Measurements from ENCODE around the gene PRKAR2B. TPM values are rescaled to one million over a fixed set of nuclear protein-coding genes. Genes with fewer than 3 reads are reported as not detected.
"Not testable (repeated sequence)": the region's sequence is repeated elsewhere in the genome, so short reads cannot be mapped to it uniquely, and the experiment has no call there.

Gene PRKAR2B
- total RNA-seq, 4 donors from 2014 or later = 89.5 to 127 (median 102) TPM

DNA sequence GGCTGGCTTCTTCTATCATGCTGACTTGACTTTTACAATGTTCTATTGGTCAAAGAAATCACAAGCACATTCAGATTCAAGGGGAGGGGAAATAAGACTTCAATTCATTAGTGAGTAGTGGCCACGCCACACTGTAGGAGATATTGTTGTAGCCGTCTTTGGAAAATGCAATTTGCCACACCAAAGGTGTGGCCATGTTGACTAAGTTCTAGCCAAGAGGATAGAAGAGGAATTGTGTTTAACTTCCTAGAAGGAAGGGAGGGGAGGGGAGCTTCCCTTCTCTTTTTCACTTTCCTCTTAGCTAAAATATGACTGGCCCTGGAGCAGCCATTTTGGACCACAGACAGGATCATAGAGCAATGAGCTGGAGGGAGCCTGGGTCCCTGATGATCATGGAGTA lies 3.4 kb upstream of the PRKAR2B start:
- H3K9me3 ChIP-seq = no peaks in the 10 kb centered on the region
- 84% methylated on average over 2 of the region's 2 CpGs for WGBS
- H3K36me3 ChIP-seq = no peaks in the 10 kb centered on the region
- no peak overlapping the region for H3K4me3 ChIP-seq
- no peak overlapping the region for H3K27ac ChIP-seq (replicated peaks in 1 of 4)
- H3K27me3 ChIP-seq = no peaks in the 10 kb centered on the region
- peaks cover 9 to 21% (median 17%) of the 10 kb centered on the region in 4 donors for H3K4me1 ChIP-seq
- no peak for DNase-seq (ENCODE audit: extremely low spot score)
- no peak for TF ChIP-seq POLR2A (IDR thresholded peaks at IDR 0.05; ENCODE audit: low read depth)
- TF ChIP-seq POLR2AphosphoS5 (IDR thresholded peaks at IDR 0.05) = no peak
- no peak for TF ChIP-seq CTCF (IDR thresholded peaks at IDR 0.05)
- no peak for TF ChIP-seq EP300 (IDR thresholded peaks at IDR 0.05)
- intact Hi-C loops (cut with DNase I) = loop anchor here (10.0 kb wide), 1 partner anchor 104 kb away; no protein-coding TSS in a partner anchor

DNA sequence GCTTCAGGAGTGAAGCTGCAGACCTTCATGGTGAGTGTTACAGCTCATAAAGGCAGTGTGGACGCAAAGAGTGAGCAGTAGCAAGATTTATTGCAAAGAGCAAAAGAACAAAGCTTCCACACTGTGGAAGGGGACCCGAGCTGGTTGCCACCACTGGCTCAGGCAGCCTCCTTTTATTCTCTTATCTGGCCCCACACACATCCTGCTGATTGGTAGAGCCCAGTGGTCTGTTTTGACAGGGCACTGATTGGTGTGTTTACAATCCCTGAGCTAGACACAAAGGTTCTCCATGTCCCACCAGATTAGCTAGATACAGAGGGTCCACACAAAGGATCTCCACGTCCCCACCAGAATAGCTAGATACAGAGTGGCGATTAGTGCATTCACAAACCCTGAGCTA lies 2.7 kb upstream of the PRKAR2B start:
- H3K27ac ChIP-seq (replicated peaks in 1 of 4); H3K4me3 ChIP-seq; H3K9me3 ChIP-seq; H3K36me3 ChIP-seq; DNase-seq (ENCODE audit: extremely low spot score); H3K27me3 ChIP-seq: not testable (repeated sequence)
- intact Hi-C loops (cut with DNase I) = loop anchor here (10.0 kb wide), 1 partner anchor 103 kb away; no protein-coding TSS in a partner anchor
- H3K4me1 ChIP-seq = peaks cover 14 to 27% (median 24%) of the 10 kb centered on the region in 4 donors
- 83% methylated on average over 4 of the region's 4 CpGs for WGBS

GRCh38 chr7:107042326-107042910 lies 2.1 kb upstream of the PRKAR2B start:
- not testable (repeated sequence) for H3K4me3 ChIP-seq; H3K36me3 ChIP-seq; H3K27ac ChIP-seq (replicated peaks in 1 of 4); DNase-seq (ENCODE audit: extremely low spot score); H3K27me3 ChIP-seq; H3K9me3 ChIP-seq
- WGBS = 97% methylated on average over 19 of the region's 43 CpGs
- intact Hi-C loops (cut with DNase I) = loop anchor here (10.0 kb wide), 1 partner anchor 102 kb away; no protein-coding TSS in a partner anchor
- H3K4me1 ChIP-seq = peaks cover 14 to 32% (median 30%) of the 10 kb centered on the region in 4 donors

- Histone ChIP-seq H3K27ac (replicated peaks in 1 of 4) (peak overlapping the region; percentile 91 to 93 (median 91)), H3K27me3 (no peaks in the 10 kb centered on the region), H3K4me1 (peaks cover 14 to 40% (median 35%) of the 10 kb centered on the region in 4 donors), H3K36me3 (no peaks in the 10 kb centered on the region), H3K4me3 (peak overlapping the region in 1 of 4 donors; percentile 69), H3K9me3 (no peaks in the 10 kb centered on the region)
- no peak for DNase-seq (ENCODE audit: extremely low spot score)
- WGBS = 42% methylated on average over 4 of the region's 4 CpGs
- TF ChIP-seq POLR2AphosphoS5 (IDR thresholded peaks at IDR 0.05) = no peak
- no peak for TF ChIP-seq CTCF (IDR thresholded peaks at IDR 0.05)
- TF ChIP-seq POLR2A (IDR thresholded peaks at IDR 0.05; ENCODE audit: low read depth) = no peak
- no peak for TF ChIP-seq EP300 (IDR thresholded peaks at IDR 0.05)
- intact Hi-C loops (cut with DNase I) = loop anchor here (10.0 kb wide), 1 partner anchor 101 kb away; no protein-coding TSS in a partner anchor
Measured at GRCh38 chr7:107043491-107043890, 1.0 kb upstream of the PRKAR2B start.

DNA sequence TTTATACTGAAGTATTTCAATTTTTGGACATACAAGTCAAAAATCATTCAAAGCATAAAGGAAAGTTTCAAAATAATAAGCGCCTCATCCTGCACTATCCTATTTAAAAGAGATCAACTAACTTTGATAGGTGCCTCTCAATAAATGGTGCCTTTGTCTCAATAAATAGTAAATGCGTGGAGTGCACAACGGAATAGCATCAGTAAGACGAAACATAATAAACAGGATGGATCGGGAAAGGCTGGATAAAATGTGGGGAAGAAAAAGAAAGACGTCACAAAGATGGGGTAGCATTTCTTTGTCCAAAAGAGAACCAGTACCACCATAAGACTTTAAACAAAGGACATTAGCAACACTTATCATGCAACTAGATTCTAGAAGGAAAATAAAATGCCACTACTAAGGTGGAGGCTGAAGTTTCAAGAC lies 571 bp upstream of the PRKAR2B start:
- Histone ChIP-seq H3K36me3 (no peaks in the 10 kb centered on the region), H3K27me3 (no peaks in the 10 kb centered on the region), H3K9me3 (no peaks in the 10 kb centered on the region), H3K27ac (replicated peaks in 1 of 4) (peak overlapping the region; percentile 91 to 93 (median 91)), H3K4me1 (peaks cover 14 to 42% (median 36%) of the 10 kb centered on the region in 4 donors), H3K4me3 (peak overlapping the region; percentile 69 to 95 (median 92))
- WGBS = 31% methylated on average over 6 of the region's 6 CpGs
- TF ChIP-seq POLR2AphosphoS5 (IDR thresholded peaks at IDR 0.05) = no peak
- no peak for TF ChIP-seq EP300 (IDR thresholded peaks at IDR 0.05)
- TF ChIP-seq CTCF (IDR thresholded peaks at IDR 0.05) = no peak
- TF ChIP-seq POLR2A (IDR thresholded peaks at IDR 0.05; ENCODE audit: low read depth) = no peak
- no peak for DNase-seq (ENCODE audit: extremely low spot score)
- intact Hi-C loops (cut with DNase I) = loop anchor here (10.0 kb wide), 1 partner anchor 101 kb away; no protein-coding TSS in a partner anchor
